HepG2 (cell line): ENCODE measurements around the gene TMX2. TPM values are rescaled to one million over a fixed set of nuclear protein-coding genes. Genes with fewer than 3 reads are reported as not detected.
A peak's percentile ranks its signal among the peaks of the same experiment; 100 is the strongest.

Experiments used
- ATAC-seq: fragments of 200-7000 bp; cut with Tn5 transposase; 3 replicates; pipeline ENCODE4 v1.9.1; 2020; ENCODE audit warnings: mild to moderate bottlenecking, moderate library complexity
- BruUV-seq: library from RNA; stranded (reverse); fragments of 400-500 nt; replicated peaks from 2 replicates; lab custom pipeline; 2021; lab: Mats Ljungman, UMichigan
- CTCF ChIA-PET: fragments of 300-600 bp; formaldehyde crosslinking; extraction: SDS; loops from one replicate; lab custom pipeline; 2021; ENCODE audit warnings: low total read pairs, inconsistent platforms, low intra/inter-chr PET ratio; lab: Yijun Ruan, JAX
- POLR2A ChIA-PET: fragments of 350-600 bp; sonication (Branson Sonifier 250); formaldehyde crosslinking; loops from one replicate; lab custom pipeline; 2020; ENCODE audit warnings: antibody characterized with exemption, inconsistent platforms; lab: Yijun Ruan, JAX
- DNase-seq: peaks from one replicate; pipeline ENCODE4 v3.0.0-alpha.2; 2015; ENCODE audit warnings: low spot score
- FAIRE-seq: peaks from 3 replicates; lab custom pipeline; 2011; peaks lifted over from hg19 to GRCh38; lab: Jason Lieb, UNC
- H2AFZ ChIP-seq: one replicate; pipeline ENCODE4 v1.6.1; 2011; ENCODE audit warnings: low read length, inconsistent platforms
- H3K27ac ChIP-seq: fragments of 300-600 bp; 3 replicates; pipeline ENCODE4 v1.8.0; 2011; ENCODE audit warnings: mixed run types, mild to moderate bottlenecking, mixed read lengths, low read length, inconsistent platforms; ENCODE audit not compliant: insufficient read depth; ENCODE audit errors: extremely low read length
- H3K27me3 ChIP-seq, 2 experiments: fragments of 200-600 bp in 1 of 2; 2 replicates in 1 of 2; 3 replicates in 1 of 2; pipeline versions ENCODE4 v1.6.0 to v1.8.0; 2011; ENCODE audit warnings: low read length in 2 of 2, mild to moderate bottlenecking in 2 of 2, moderate library complexity in 2 of 2, inconsistent platforms in 1 of 2; ENCODE audit not compliant: insufficient read depth in 2 of 2, control insufficient read depth in 1 of 2
- H3K36me3 ChIP-seq, 2 experiments: fragments of 200-600 bp in 1 of 2; replicated peaks in 1 of 2; 2 replicates in 1 of 2; 3 replicates in 1 of 2; pipeline versions ENCODE4 v1.5.1 to v1.8.0; 2011; ENCODE audit warnings: low read length in 2 of 2, inconsistent platforms in 1 of 2; ENCODE audit not compliant: insufficient read depth in 2 of 2, control insufficient read depth in 1 of 2
- H3K4me1 ChIP-seq: 2 replicates; pipeline ENCODE4 v1.5.1; 2012; ENCODE audit warnings: low read length, inconsistent platforms; ENCODE audit not compliant: insufficient read depth
- H3K4me2 ChIP-seq: 2 replicates; pipeline ENCODE4 v1.6.0; 2011; ENCODE audit warnings: low read depth, low read length, inconsistent platforms
- H3K4me3 ChIP-seq, 3 experiments: fragments of 200-600 bp in 1 of 3; sonication (generic), shearing (Covaris generic) in 1 of 3; replicated peaks in 1 of 3; 2 replicates each; pipeline ENCODE4 v1.5.1; 2011 to 2016; ENCODE audit warnings: low read length in 3 of 3, inconsistent platforms in 2 of 3, low read depth in 2 of 3, mild to moderate bottlenecking in 2 of 3, control low read depth in 1 of 3, mixed read lengths in 1 of 3; ENCODE audit not compliant: insufficient read depth in 1 of 3
- H3K79me2 ChIP-seq: one replicate; pipeline ENCODE4 v1.6.1; 2011; ENCODE audit warnings: low read length, inconsistent platforms; ENCODE audit not compliant: insufficient read depth
- H3K9ac ChIP-seq: 2 replicates; pipeline ENCODE4 v1.6.0; 2011; ENCODE audit warnings: mild to moderate bottlenecking, low read depth, low read length, inconsistent platforms; ENCODE audit not compliant: insufficient read depth
- H3K9me3 ChIP-seq: 2 replicates; pipeline ENCODE4 v1.5.1; 2012; ENCODE audit warnings: mild to moderate bottlenecking, low read length
- H4K20me1 ChIP-seq: 2 replicates; pipeline ENCODE4 v1.6.0; 2011; ENCODE audit warnings: inconsistent platforms, mild to moderate bottlenecking, low read length, moderate library complexity; ENCODE audit not compliant: insufficient read depth
- GPN1 ChIP-seq: sonication (generic); formaldehyde crosslinking; IDR thresholded peaks from 2 replicates; pipeline ENCODE4 v1.5.1; 2020; ENCODE audit warnings: missing genetic modification reagents, borderline replicate concordance
- HDAC1 ChIP-seq: sonication (generic); formaldehyde crosslinking; IDR thresholded peaks from 2 replicates; pipeline ENCODE4 v1.5.1; 2020; ENCODE audit warnings: mild to moderate bottlenecking, missing genetic modification reagents
- HNF4A ChIP-seq: sonication (generic); formaldehyde crosslinking; IDR thresholded peaks from 2 replicates; pipeline ENCODE4 v1.4.0; 2020; ENCODE audit warnings: missing genetic modification reagents
- HNF4G ChIP-seq, 2 experiments: sonication (generic) in 1 of 2; formaldehyde crosslinking in 1 of 2; IDR thresholded peaks; 2 replicates each; pipeline versions ENCODE4 v1.4.0 to v1.6.1; 2011 to 2020; ENCODE audit warnings: borderline replicate concordance in 2 of 2, low read depth in 2 of 2, mild to moderate bottlenecking in 2 of 2, low read length in 1 of 2, missing genetic modification reagents in 1 of 2, moderate library complexity in 1 of 2
- KAT7 ChIP-seq: IDR thresholded peaks from 2 replicates; pipeline ENCODE4 v1.6.1; 2018; ENCODE audit warnings: borderline replicate concordance, missing compliant biosample characterization
- KMT2A ChIP-seq: sonication (generic); formaldehyde crosslinking; IDR thresholded peaks from 2 replicates; pipeline ENCODE4 v1.4.0; 2020; ENCODE audit warnings: missing genetic modification reagents
- MED1 ChIP-seq: sonication (generic); formaldehyde crosslinking; IDR thresholded peaks from 2 replicates; pipeline ENCODE4 v1.4.0; 2020; ENCODE audit warnings: missing genetic modification reagents
- MEF2D ChIP-seq: sonication (generic); formaldehyde crosslinking; IDR thresholded peaks from 2 replicates; pipeline ENCODE4 v1.5.1; 2020; ENCODE audit warnings: mild to moderate bottlenecking, missing genetic modification reagents
- MLX ChIP-seq: IDR thresholded peaks from 2 replicates; pipeline ENCODE4 v1.6.1; 2016
- MTA3 ChIP-seq: sonication (generic); formaldehyde crosslinking; IDR thresholded peaks from 2 replicates; pipeline ENCODE4 v1.4.0; 2020; ENCODE audit warnings: missing genetic modification reagents
- PITX1 ChIP-seq: sonication (generic); formaldehyde crosslinking; IDR thresholded peaks from 2 replicates; pipeline ENCODE4 v1.5.1; 2020; ENCODE audit warnings: mild to moderate bottlenecking, missing genetic modification reagents
- PRDM15 ChIP-seq: sonication (generic); formaldehyde crosslinking; IDR thresholded peaks from 2 replicates; pipeline ENCODE4 v1.4.0; 2020; ENCODE audit warnings: missing genetic modification reagents
- TOPORS ChIP-seq: sonication (generic); formaldehyde crosslinking; IDR thresholded peaks from 2 replicates; pipeline ENCODE4 v1.8.0; 2023; ENCODE audit warnings: mild to moderate bottlenecking, missing genetic modification reagents
- ZBTB20 ChIP-seq: sonication (generic); formaldehyde crosslinking; IDR thresholded peaks from 2 replicates; pipeline ENCODE4 v1.8.1; 2023; ENCODE audit warnings: missing genetic modification reagents, low read depth, mild to moderate bottlenecking, borderline replicate concordance
- ZBTB7B ChIP-seq: sonication (generic); formaldehyde crosslinking; IDR thresholded peaks from 2 replicates; pipeline ENCODE4 v1.4.0; 2020; ENCODE audit warnings: missing genetic modification reagents
- ZC3H13 ChIP-seq: sonication (generic); formaldehyde crosslinking; IDR thresholded peaks from 2 replicates; pipeline ENCODE4 v1.8.1; 2023; ENCODE audit warnings: mild to moderate bottlenecking, missing genetic modification reagents, moderate library complexity
- ZNF101 ChIP-seq: sonication (generic); formaldehyde crosslinking; IDR thresholded peaks from 2 replicates; pipeline ENCODE4 v1.4.0; 2020; ENCODE audit warnings: mild to moderate bottlenecking, low read depth, missing genetic modification reagents, borderline replicate concordance
- ZNF17 ChIP-seq: sonication (generic); formaldehyde crosslinking; IDR thresholded peaks from 2 replicates; pipeline ENCODE4 v1.5.0; 2020; ENCODE audit warnings: mild to moderate bottlenecking, missing genetic modification reagents
- ZNF234 ChIP-seq: sonication (generic); formaldehyde crosslinking; conservative IDR thresholded peaks from 2 replicates; pipeline ENCODE4 v1.5.1; 2020; ENCODE audit warnings: mild to moderate bottlenecking, missing genetic modification reagents
- ZNF652 ChIP-seq: IDR thresholded peaks from 2 replicates; pipeline ENCODE4 v1.6.1; 2016; ENCODE audit warnings: low read depth, borderline replicate concordance
- ZNF775 ChIP-seq: sonication (generic); formaldehyde crosslinking; IDR thresholded peaks from 2 replicates; pipeline ENCODE4 v1.4.0; 2020; ENCODE audit warnings: missing genetic modification reagents, mild to moderate bottlenecking, moderate library complexity, borderline replicate concordance
- WGBS: methylation state at CpG from one replicate; pipeline ENCODE4 v1.1.6; 2017; ENCODE audit warnings: low lambda C conversion rate; 5-methylcytosine and 5-hydroxymethylcytosine counted together
- in situ Hi-C: cut with HindIII; loops from 2 replicates; pipeline ENCODE4 v1.10.0; 2017; ENCODE audit warnings: low pct_unique_long_range_greater_than_20kb; ENCODE audit not compliant: extremely low pct_ligation_motif_present
- intact Hi-C: fragments of 100-400 bp; cut with micrococcal nuclease; formaldehyde crosslinking; loops from one replicate; pipeline ENCODE4 v1.10.0; 2022; ENCODE audit not compliant: unreplicated experiment
- polyA plus RNA-seq, 8 experiments: library from polyadenylated mRNA; depleted of rRNA in 3 of 8; stranded (reverse) in 7 of 8; unstranded in 1 of 8; fragments of >200 nt; fragmentation: Illumina TruSeq in 4 of 8; extraction: Trizol in 4 of 8; gene quantifications; 2 replicates each; pipeline versions ENCODE4 v1.2.1 to v1.2.3, GENCODE V29; 2011 to 2016; ENCODE audit warnings: low read depth in 4 of 8, missing spikeins in 1 of 8, mixed read lengths in 1 of 8; ENCODE audit not compliant: insufficient read depth in 1 of 8
- total RNA-seq, 5 experiments: library from RNA; depleted of rRNA; stranded (reverse); fragments of >200 nt; fragmentation: Illumina TruSeq; extraction: Trizol; gene quantifications; 2 replicates each; pipeline ENCODE4 v1.2.3, GENCODE V29; 2016; ENCODE audit warnings: low read depth in 1 of 5

The TMX2 gene
- total and polyA plus RNA-seq, 2 of the 13 experiments (the other 11 are each of a cell fraction or from before 2014, with no cell fraction given) = 84.5 to 129 TPM

GRCh38 chr11:57764021-57764420, 51.6 kb downstream of the TMX2 start (continued):
- TF ChIP-seq PRDM15 = no peak
- no peak for TF ChIP-seq ZNF101 (CRISPR knock-in tag)
- TF ChIP-seq ZNF17 (CRISPR knock-in tag) = no peak
- no peak for TF ChIP-seq ZBTB20 (CRISPR knock-in tag)
- TF ChIP-seq MEF2D (CRISPR knock-in tag) = no peak
- TF ChIP-seq MLX = no peak
- TF ChIP-seq ZBTB7B (CRISPR knock-in tag) = no peak
- no peak for TF ChIP-seq GPN1
- TF ChIP-seq ZC3H13 (CRISPR knock-in tag) = no peak

GRCh38 chr11:57764566-57764965, 52.2 kb downstream of the TMX2 start:
- no peak overlapping the region for H2AFZ ChIP-seq
- DNase-seq = no peak
- peak overlapping the region; percentile 80 to 97 (median 88); a peak in 5 of 6 replicates for H3K4me3 ChIP-seq
- no peak for FAIRE-seq
- ChIA-PET POLR2A (interaction anchor here (0.9 to 10.3 kb wide), 6 partner anchors 12 to 57 kb away, joined by 3 to 215 read pairs (median 4); partner anchors contain the start of gene SELENOH), CTCF (interaction anchor here (1.6 kb wide), 1 partner anchor 36 kb away, joined by 7 read pairs; no protein-coding TSS in a partner anchor)
- 0% methylated on average over 2 of the region's 2 CpGs for WGBS
- H3K27ac ChIP-seq = peak overlapping the region; percentile 99
- H3K36me3 ChIP-seq = peaks cover 0 to 6% of the 10 kb centered on the region in 2 experiments; a peak in 3 of 5 replicates
- H3K9me3 ChIP-seq = no peaks in the 10 kb centered on the region
- intact Hi-C loops = no loop called here
- no peaks in the 10 kb centered on the region; a peak in 1 of 5 replicates for H3K27me3 ChIP-seq
- H3K4me2 ChIP-seq = peak overlapping the region; percentile 87
- BruUV-seq = no TSS peak
- peaks cover 52% of the 10 kb centered on the region for H3K4me1 ChIP-seq
- ATAC-seq = peak; percentile 71
- peak overlapping the region; percentile 100 for H3K9ac ChIP-seq
- in situ Hi-C loops = loop anchor here (5.0 kb wide), 1 partner anchor 38 kb away; no protein-coding TSS in a partner anchor
- H4K20me1 ChIP-seq = peaks cover 48% of the 10 kb centered on the region
- peaks cover 79% of the 10 kb centered on the region for H3K79me2 ChIP-seq
- TF ChIP-seq KAT7 (0 out of 2 replicates have a peak, but pooled peaks have one; percentile 16), HNF4A (peak; percentile 62), MED1 (CRISPR knock-in tag) (0 out of 2 replicates have a peak, but pooled peaks have one; percentile 22), ZNF652 (peak; percentile 86), HNF4G (IDR thresholded peaks at IDR 0.05; ENCODE audit: borderline replicate concordance, low read depth, low read length) (peak; percentile 49; the same call in 1 of the 2 replicates), HNF4G (CRISPR knock-in tag; IDR thresholded peaks at IDR 0.05; ENCODE audit: borderline replicate concordance, low read depth) (no peak), PITX1 (CRISPR knock-in tag) (peak; percentile 40; the same call in 1 of the 2 replicates), MTA3 (CRISPR knock-in tag) (no peak), ZNF775 (no peak), TOPORS (CRISPR knock-in tag) (no peak), ZNF234 (CRISPR knock-in tag) (no peak), HDAC1 (CRISPR knock-in tag) (0 out of 2 replicates have a peak, but pooled peaks have one; percentile 34), KMT2A (CRISPR knock-in tag) (peak; percentile 46; the same call in 1 of the 2 replicates)
